MM.1S (cell line): ENCODE measurements around the gene LPIN2.

Source experiments
- DNase-seq: peaks from one replicate; pipeline ENCODE4 v3.0.0-alpha.2; 2015
- H2AFZ ChIP-seq: fragments of 300-600 bp; sonication (generic); 2 replicates; pipeline ENCODE4 v1.6.0; 2016; ENCODE audit warnings: antibody characterized with exemption, low read length
- H3F3A ChIP-seq: fragments of 300-600 bp; sonication (generic); 2 replicates; pipeline ENCODE4 v1.6.1; 2016; ENCODE audit warnings: mild to moderate bottlenecking, antibody characterized with exemption, low read length, moderate library complexity, mixed read lengths; ENCODE audit not compliant: insufficient read depth
- H3K27ac ChIP-seq: fragments of 300-600 bp; sonication (generic); 2 replicates; pipeline ENCODE4 v1.5.1; 2016; ENCODE audit warnings: mild to moderate bottlenecking, low read length
- H3K27me3 ChIP-seq: fragments of 300-600 bp; sonication (generic); replicated peaks from 2 replicates; pipeline ENCODE4 v1.6.0; 2016; ENCODE audit warnings: low read length; ENCODE audit not compliant: insufficient read depth
- H3K36me3 ChIP-seq: fragments of 300-600 bp; sonication (generic); replicated peaks from 2 replicates; pipeline ENCODE4 v1.6.1; 2016; ENCODE audit warnings: mild to moderate bottlenecking, low read length, mixed read lengths; ENCODE audit not compliant: insufficient read depth
- H3K4me1 ChIP-seq: fragments of 300-600 bp; sonication (generic); 2 replicates; pipeline ENCODE4 v1.6.1; 2016; ENCODE audit warnings: low read length, mixed read lengths
- H3K4me2 ChIP-seq: fragments of 300-600 bp; sonication (generic); 2 replicates; pipeline ENCODE4 v1.6.0; 2016; ENCODE audit warnings: low read depth, low read length
- H3K4me3 ChIP-seq: fragments of 300-600 bp; sonication (generic); 2 replicates; pipeline ENCODE4 v1.5.1; 2016; ENCODE audit warnings: low read length, mixed read lengths
- H3K79me2 ChIP-seq: fragments of 300-600 bp; sonication (generic); 2 replicates; pipeline ENCODE4 v1.6.1; 2016; ENCODE audit warnings: mixed run types, low read length, mixed read lengths
- H3K9ac ChIP-seq: fragments of 300-600 bp; sonication (generic); 2 replicates; pipeline ENCODE4 v1.6.1; 2016; ENCODE audit warnings: low read length, mixed read lengths
- H3K9me2 ChIP-seq: fragments of 300-600 bp; sonication (generic); replicated peaks from 2 replicates; pipeline ENCODE4 v1.6.1; 2016; ENCODE audit warnings: mild to moderate bottlenecking, low read length, mixed read lengths; ENCODE audit not compliant: insufficient read depth
- H3K9me3 ChIP-seq: fragments of 300-600 bp; sonication (generic); replicated peaks from 2 replicates; pipeline ENCODE4 v1.6.1; 2016; ENCODE audit warnings: mild to moderate bottlenecking, low read length, mixed read lengths; ENCODE audit not compliant: insufficient read depth
- H4K20me1 ChIP-seq: fragments of 300-600 bp; sonication (generic); 2 replicates; pipeline ENCODE4 v1.6.1; 2016; ENCODE audit warnings: mild to moderate bottlenecking, low read length, moderate library complexity, mixed read lengths; ENCODE audit not compliant: insufficient read depth
- CTCF ChIP-seq: fragments of 300-600 bp; sonication (generic); IDR thresholded peaks from 2 replicates; pipeline ENCODE4 v1.5.1; 2016; ENCODE audit warnings: antibody characterized with exemption, low read length, mixed read lengths
- EZH2 ChIP-seq: fragments of 300-600 bp; sonication (generic); optimal IDR thresholded peaks from 2 replicates; pipeline ENCODE3; 2017; ENCODE audit warnings: low read depth, mild to moderate bottlenecking, antibody characterized with exemption, low read length, mixed read lengths
- EZH2phosphoT487 ChIP-seq: fragments of 300-600 bp; sonication (generic); IDR thresholded peaks from 2 replicates; pipeline ENCODE4 v1.6.1; 2018; ENCODE audit warnings: antibody characterized with exemption, low read length

LPIN2 gene

GRCh38 chr18:3036108-3036507 is 23.2 kb upstream of the LPIN2 start:
- H4K20me1 ChIP-seq, result no peaks in the 10 kb centered on the region
- H2AFZ ChIP-seq, result no peak overlapping the region
- no peaks in the 10 kb centered on the region for H3K9me2 ChIP-seq
- no peaks in the 10 kb centered on the region for H3K36me3 ChIP-seq
- H3F3A ChIP-seq, result no peaks in the 10 kb centered on the region; the same call in 1 of the 2 replicates
- TF ChIP-seq EZH2phosphoT487, result no peak
- no peak for TF ChIP-seq CTCF
- no peak for TF ChIP-seq EZH2
- peaks cover 6% of the 10 kb centered on the region for H3K4me1 ChIP-seq
- H3K9me3 ChIP-seq, result no peaks in the 10 kb centered on the region
- no peaks in the 10 kb centered on the region for H3K27me3 ChIP-seq
- H3K27ac ChIP-seq, result no peak overlapping the region
- no peak overlapping the region for H3K4me3 ChIP-seq
- no peak overlapping the region for H3K9ac ChIP-seq
- no peaks in the 10 kb centered on the region for H3K79me2 ChIP-seq
- H3K4me2 ChIP-seq, result no peak overlapping the region
- no peak for DNase-seq

- no peak overlapping the region for H2AFZ ChIP-seq
- no peaks in the 10 kb centered on the region for H3K9me2 ChIP-seq
- no peak for DNase-seq
- no peaks in the 10 kb centered on the region for H3K9me3 ChIP-seq
- H3K79me2 ChIP-seq, result no peaks in the 10 kb centered on the region
- H4K20me1 ChIP-seq, result no peaks in the 10 kb centered on the region
- H3F3A ChIP-seq, result no peaks in the 10 kb centered on the region; the same call in 1 of the 2 replicates
- no peak overlapping the region for H3K4me3 ChIP-seq
- H3K36me3 ChIP-seq, result no peaks in the 10 kb centered on the region
- no peak overlapping the region for H3K9ac ChIP-seq
- H3K4me2 ChIP-seq, result no peak overlapping the region
- H3K4me1 ChIP-seq, result peaks cover 6% of the 10 kb centered on the region
- no peaks in the 10 kb centered on the region for H3K27me3 ChIP-seq
- no peak for TF ChIP-seq EZH2
- TF ChIP-seq EZH2phosphoT487, result no peak
- no peak for TF ChIP-seq CTCF
- no peak overlapping the region for H3K27ac ChIP-seq
These were observed 22.7 kb upstream of the LPIN2 start for GRCh38 chr18:3035635-3036034.

GRCh38 chr18:3032721-3033120 is 19.8 kb upstream of the LPIN2 start:
- no peaks in the 10 kb centered on the region for H3K9me2 ChIP-seq
- no peak for TF ChIP-seq CTCF
- TF ChIP-seq EZH2phosphoT487, result no peak
- TF ChIP-seq EZH2, result no peak
- H3K27ac ChIP-seq, result no peak overlapping the region
- H3K36me3 ChIP-seq, result no peaks in the 10 kb centered on the region
- no peaks in the 10 kb centered on the region for H3K9me3 ChIP-seq
- no peaks in the 10 kb centered on the region; the same call in 1 of the 2 replicates for H3F3A ChIP-seq
- H3K79me2 ChIP-seq, result no peaks in the 10 kb centered on the region
- no peaks in the 10 kb centered on the region for H3K27me3 ChIP-seq
- H2AFZ ChIP-seq, result no peak overlapping the region
- no peak overlapping the region for H3K4me3 ChIP-seq
- peaks cover 2% of the 10 kb centered on the region for H3K4me1 ChIP-seq
- no peak for DNase-seq
- no peak overlapping the region for H3K4me2 ChIP-seq
- no peak overlapping the region for H3K9ac ChIP-seq
- no peaks in the 10 kb centered on the region for H4K20me1 ChIP-seq
